Measurements from ENCODE around the gene TRMT5. TPM values are rescaled to one million over a fixed set of nuclear protein-coding genes. Genes with fewer than 3 reads are reported as not detected.

Gene TRMT5
- total RNA-seq, 3 donors from 2014 or later (not counting 1 experiment from before 2014, with no cell fraction given) = 1.7 to 2.6 (median 1.9) TPM

- WGBS (ENCODE audit: insufficient coverage) = 94% methylated on average over 2 of the region's 2 CpGs
Measured at GRCh38 chr14:60989599-60989998, 8.7 kb upstream of the TRMT5 start.

GRCh38 chr14:60986500-60986899 lies 5.6 kb upstream of the TRMT5 start:
- no peak overlapping the region for H3K27ac Mint-ChIP-seq
- Histone ChIP-seq H3K9me3 (ENCODE audit: control insufficient read depth, insufficient read depth, low read length) (no peaks in the 10 kb centered on the region), H3K4me3 (ENCODE audit: low read length) (no peak overlapping the region), H3K36me3 (ENCODE audit: control insufficient read depth, insufficient read depth, low read length) (peaks cover 4% of the 10 kb centered on the region), H3K27me3 (ENCODE audit: control insufficient read depth, insufficient read depth, low read length) (no peaks in the 10 kb centered on the region), H3K4me1 (ENCODE audit: control insufficient read depth, insufficient read depth, low read length) (peaks cover 8% of the 10 kb centered on the region), H3K27ac (ENCODE audit: low read length) (no peak overlapping the region)
- ATAC-seq = no peak
- no peak overlapping the region for H3K4me3 Mint-ChIP-seq
- no peaks in the 10 kb centered on the region for H3K27me3 Mint-ChIP-seq (ENCODE audit: low read depth in 2 of 2)
- no peak for DNase-seq
- H3K36me3 Mint-ChIP-seq = no peaks in the 10 kb centered on the region
- H3K9me3 Mint-ChIP-seq = no peaks in the 10 kb centered on the region
- 100% methylated on average over 1 of the region's 2 CpGs for WGBS (ENCODE audit: insufficient coverage)
- peaks cover 0 to 5% of the 10 kb centered on the region in 2 donors for H3K4me1 Mint-ChIP-seq
- intact Hi-C loops (cut with micrococcal nuclease) = no loop called here
- TF ChIP-seq, protein P1, sequence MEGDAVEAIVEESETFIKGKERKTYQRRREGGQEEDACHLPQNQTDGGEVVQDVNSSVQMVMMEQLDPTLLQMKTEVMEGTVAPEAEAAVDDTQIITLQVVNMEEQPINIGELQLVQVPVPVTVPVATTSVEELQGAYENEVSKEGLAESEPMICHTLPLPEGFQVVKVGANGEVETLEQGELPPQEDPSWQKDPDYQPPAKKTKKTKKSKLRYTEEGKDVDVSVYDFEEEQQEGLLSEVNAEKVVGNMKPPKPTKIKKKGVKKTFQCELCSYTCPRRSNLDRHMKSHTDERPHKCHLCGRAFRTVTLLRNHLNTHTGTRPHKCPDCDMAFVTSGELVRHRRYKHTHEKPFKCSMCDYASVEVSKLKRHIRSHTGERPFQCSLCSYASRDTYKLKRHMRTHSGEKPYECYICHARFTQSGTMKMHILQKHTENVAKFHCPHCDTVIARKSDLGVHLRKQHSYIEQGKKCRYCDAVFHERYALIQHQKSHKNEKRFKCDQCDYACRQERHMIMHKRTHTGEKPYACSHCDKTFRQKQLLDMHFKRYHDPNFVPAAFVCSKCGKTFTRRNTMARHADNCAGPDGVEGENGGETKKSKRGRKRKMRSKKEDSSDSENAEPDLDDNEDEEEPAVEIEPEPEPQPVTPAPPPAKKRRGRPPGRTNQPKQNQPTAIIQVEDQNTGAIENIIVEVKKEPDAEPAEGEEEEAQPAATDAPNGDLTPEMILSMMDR (IDR thresholded peaks at IDR 0.05) = no peak

More at GRCh38 chr14:60989599-60989998, 8.7 kb upstream of the TRMT5 start:
- Mint-ChIP-seq H3K4me3 (no peak overlapping the region), H3K36me3 (no peaks in the 10 kb centered on the region), H3K27me3 (ENCODE audit: low read depth in 2 of 2) (no peaks in the 10 kb centered on the region), H3K27ac (no peak overlapping the region), H3K9me3 (no peaks in the 10 kb centered on the region), H3K4me1 (no peaks in the 10 kb centered on the region)
- no peak for ATAC-seq
- H3K9me3 ChIP-seq (ENCODE audit: control insufficient read depth, insufficient read depth, low read length) = no peaks in the 10 kb centered on the region
- no peaks in the 10 kb centered on the region for H3K4me1 ChIP-seq (ENCODE audit: control insufficient read depth, insufficient read depth, low read length)
- intact Hi-C loops (cut with micrococcal nuclease) = no loop called here
- H3K27me3 ChIP-seq (ENCODE audit: control insufficient read depth, insufficient read depth, low read length) = no peaks in the 10 kb centered on the region
- DNase-seq = no peak
- H3K36me3 ChIP-seq (ENCODE audit: control insufficient read depth, insufficient read depth, low read length) = peaks cover 4% of the 10 kb centered on the region
- TF ChIP-seq, protein P1 (IDR thresholded peaks at IDR 0.05) = no peak
- no peak overlapping the region for H3K27ac ChIP-seq (ENCODE audit: low read length)
- no peak overlapping the region for H3K4me3 ChIP-seq (ENCODE audit: low read length)

DNA sequence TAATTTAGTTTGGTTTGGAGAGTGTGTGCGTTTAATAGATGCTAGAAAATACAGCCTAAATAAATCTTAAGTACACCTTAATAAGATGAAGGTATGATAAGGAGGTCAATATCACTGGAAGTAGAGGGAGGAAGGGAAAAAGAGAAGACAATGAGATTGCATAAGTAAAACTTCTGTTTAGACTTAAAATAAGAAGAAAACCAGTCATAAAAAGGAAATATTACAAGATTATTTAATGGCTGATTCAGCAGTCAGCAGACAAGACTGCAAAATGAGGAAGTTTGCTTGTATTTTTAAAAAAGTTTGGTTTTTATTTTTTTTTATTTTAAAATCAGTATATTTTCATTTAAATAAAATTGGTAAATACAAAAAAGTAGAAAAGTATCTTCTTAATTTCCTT lies 3.3 kb upstream of the TRMT5 start:
- Histone ChIP-seq H3K4me1 (ENCODE audit: control insufficient read depth, insufficient read depth, low read length) (peaks cover 12% of the 10 kb centered on the region), H3K9me3 (ENCODE audit: control insufficient read depth, insufficient read depth, low read length) (no peaks in the 10 kb centered on the region), H3K27ac (ENCODE audit: low read length) (no peak overlapping the region), H3K4me3 (ENCODE audit: low read length) (no peak overlapping the region), H3K36me3 (ENCODE audit: control insufficient read depth, insufficient read depth, low read length) (peaks cover 4% of the 10 kb centered on the region), H3K27me3 (ENCODE audit: control insufficient read depth, insufficient read depth, low read length) (no peaks in the 10 kb centered on the region)
- no peaks in the 10 kb centered on the region for H3K27me3 Mint-ChIP-seq (ENCODE audit: low read depth in 2 of 2)
- no peak for DNase-seq
- no CpG with 5 or more reads among the region's 1 CpG for WGBS (ENCODE audit: insufficient coverage)
- no peaks in the 10 kb centered on the region for H3K36me3 Mint-ChIP-seq
- no peak overlapping the region for H3K27ac Mint-ChIP-seq
- peaks cover 0 to 5% of the 10 kb centered on the region in 2 donors for H3K4me1 Mint-ChIP-seq
- intact Hi-C loops (cut with micrococcal nuclease) = loop anchor here (5.0 kb wide), 1 partner anchor 252 kb away; the partner anchor contains the start of gene MNAT1
- H3K4me3 Mint-ChIP-seq = no peak overlapping the region
- TF ChIP-seq, protein P1 (IDR thresholded peaks at IDR 0.05) = no peak
- no peak for ATAC-seq
- no peaks in the 10 kb centered on the region for H3K9me3 Mint-ChIP-seq

Data from natural killer cell (primary cell).